ENCODE results near the gene PSKH1.

The PSKH1 gene

GRCh38 chr16:67934306-67935100 lies 41.4 kb downstream of the PSKH1 start:
- Histone ChIP-seq H3K27me3 (ENCODE audit: insufficient read depth, poor library complexity, severe bottlenecking) (no peaks in the 10 kb centered on the region), H3K4me1 (ENCODE audit: insufficient read depth, poor library complexity, severe bottlenecking) (no peaks in the 10 kb centered on the region), H3K36me3 (ENCODE audit: low read depth) (peaks cover 3% of the 10 kb centered on the region), H3K27ac (ENCODE audit: poor library complexity, severe bottlenecking) (no peak overlapping the region), H3K4me3 (ENCODE audit: severe bottlenecking) (peak overlapping the region; percentile 67), H3K9me3 (ENCODE audit: severe bottlenecking) (no peaks in the 10 kb centered on the region)
- ATAC-seq (ENCODE audit: low read depth) = no peak
- no peak for DNase-seq (ENCODE audit: low spot score)
- TF ChIP-seq, protein P1, sequence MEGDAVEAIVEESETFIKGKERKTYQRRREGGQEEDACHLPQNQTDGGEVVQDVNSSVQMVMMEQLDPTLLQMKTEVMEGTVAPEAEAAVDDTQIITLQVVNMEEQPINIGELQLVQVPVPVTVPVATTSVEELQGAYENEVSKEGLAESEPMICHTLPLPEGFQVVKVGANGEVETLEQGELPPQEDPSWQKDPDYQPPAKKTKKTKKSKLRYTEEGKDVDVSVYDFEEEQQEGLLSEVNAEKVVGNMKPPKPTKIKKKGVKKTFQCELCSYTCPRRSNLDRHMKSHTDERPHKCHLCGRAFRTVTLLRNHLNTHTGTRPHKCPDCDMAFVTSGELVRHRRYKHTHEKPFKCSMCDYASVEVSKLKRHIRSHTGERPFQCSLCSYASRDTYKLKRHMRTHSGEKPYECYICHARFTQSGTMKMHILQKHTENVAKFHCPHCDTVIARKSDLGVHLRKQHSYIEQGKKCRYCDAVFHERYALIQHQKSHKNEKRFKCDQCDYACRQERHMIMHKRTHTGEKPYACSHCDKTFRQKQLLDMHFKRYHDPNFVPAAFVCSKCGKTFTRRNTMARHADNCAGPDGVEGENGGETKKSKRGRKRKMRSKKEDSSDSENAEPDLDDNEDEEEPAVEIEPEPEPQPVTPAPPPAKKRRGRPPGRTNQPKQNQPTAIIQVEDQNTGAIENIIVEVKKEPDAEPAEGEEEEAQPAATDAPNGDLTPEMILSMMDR (IDR thresholded peaks at IDR 0.05; ENCODE audit: poor library complexity, severe bottlenecking) = no peak

GRCh38 chr16:67935101-67935401 lies 42.0 kb downstream of the PSKH1 start:
- Histone ChIP-seq H3K27ac (ENCODE audit: poor library complexity, severe bottlenecking) (no peak overlapping the region), H3K4me1 (ENCODE audit: insufficient read depth, poor library complexity, severe bottlenecking) (no peaks in the 10 kb centered on the region), H3K27me3 (ENCODE audit: insufficient read depth, poor library complexity, severe bottlenecking) (no peaks in the 10 kb centered on the region), H3K4me3 (ENCODE audit: severe bottlenecking) (peak overlapping the region; percentile 67), H3K9me3 (ENCODE audit: severe bottlenecking) (no peaks in the 10 kb centered on the region), H3K36me3 (ENCODE audit: low read depth) (no peaks in the 10 kb centered on the region)
- ATAC-seq (ENCODE audit: low read depth) = no peak; the same call in 2 of the 3 replicates
- no peak for DNase-seq (ENCODE audit: low spot score)
- TF ChIP-seq, protein P1 (IDR thresholded peaks at IDR 0.05; ENCODE audit: poor library complexity, severe bottlenecking) = no peak

DNA sequence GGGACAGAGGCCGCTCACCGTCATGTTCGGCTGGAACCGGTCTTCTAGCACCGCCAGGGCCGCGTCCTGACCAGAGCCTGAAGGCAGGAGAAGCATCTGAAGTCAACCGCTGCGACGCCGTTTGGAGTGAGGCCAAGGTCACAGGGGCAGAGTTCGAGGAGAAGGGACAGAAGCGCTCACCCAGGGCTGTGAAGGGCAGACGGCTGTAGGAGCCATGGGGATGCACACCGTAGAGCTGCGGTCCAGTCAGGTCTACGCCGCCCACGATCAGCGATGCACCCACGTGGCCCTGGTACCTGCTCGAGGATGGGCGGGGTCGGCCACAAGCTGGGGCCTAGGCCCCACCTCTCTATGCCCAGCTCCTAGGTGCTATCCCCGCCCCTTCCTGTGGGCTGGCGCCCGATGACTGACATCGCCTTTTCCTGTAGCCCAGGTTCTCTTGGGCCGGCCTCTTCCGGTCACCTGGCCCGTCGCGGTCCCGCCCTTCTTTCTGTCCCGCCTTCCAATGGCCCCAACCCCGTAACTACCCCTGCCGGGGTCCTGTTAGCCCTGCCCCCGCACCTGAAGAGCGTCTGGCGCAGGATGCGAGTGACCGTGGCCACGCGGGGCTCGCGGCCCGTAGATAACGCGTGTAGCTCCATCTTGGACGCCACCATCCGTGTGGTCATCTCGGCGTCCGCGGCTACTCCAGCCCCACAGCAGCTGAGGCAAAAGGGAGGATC lies 42.5 kb downstream of the PSKH1 start:
- DNase-seq (ENCODE audit: low spot score) (peak; percentile 99), ATAC-seq (ENCODE audit: low read depth) (peak; percentile 90)
- H3K4me3 ChIP-seq (ENCODE audit: severe bottlenecking) = peak overlapping the region; percentile 67
- no peaks in the 10 kb centered on the region for H3K27me3 ChIP-seq (ENCODE audit: insufficient read depth, poor library complexity, severe bottlenecking)
- H3K9me3 ChIP-seq (ENCODE audit: severe bottlenecking) = no peaks in the 10 kb centered on the region
- peak overlapping the region; percentile 82 for H3K27ac ChIP-seq (ENCODE audit: poor library complexity, severe bottlenecking)
- H3K36me3 ChIP-seq (ENCODE audit: low read depth) = no peaks in the 10 kb centered on the region
- no peaks in the 10 kb centered on the region for H3K4me1 ChIP-seq (ENCODE audit: insufficient read depth, poor library complexity, severe bottlenecking)
- TF ChIP-seq, protein P1 (IDR thresholded peaks at IDR 0.05; ENCODE audit: poor library complexity, severe bottlenecking) = no peak

DNA sequence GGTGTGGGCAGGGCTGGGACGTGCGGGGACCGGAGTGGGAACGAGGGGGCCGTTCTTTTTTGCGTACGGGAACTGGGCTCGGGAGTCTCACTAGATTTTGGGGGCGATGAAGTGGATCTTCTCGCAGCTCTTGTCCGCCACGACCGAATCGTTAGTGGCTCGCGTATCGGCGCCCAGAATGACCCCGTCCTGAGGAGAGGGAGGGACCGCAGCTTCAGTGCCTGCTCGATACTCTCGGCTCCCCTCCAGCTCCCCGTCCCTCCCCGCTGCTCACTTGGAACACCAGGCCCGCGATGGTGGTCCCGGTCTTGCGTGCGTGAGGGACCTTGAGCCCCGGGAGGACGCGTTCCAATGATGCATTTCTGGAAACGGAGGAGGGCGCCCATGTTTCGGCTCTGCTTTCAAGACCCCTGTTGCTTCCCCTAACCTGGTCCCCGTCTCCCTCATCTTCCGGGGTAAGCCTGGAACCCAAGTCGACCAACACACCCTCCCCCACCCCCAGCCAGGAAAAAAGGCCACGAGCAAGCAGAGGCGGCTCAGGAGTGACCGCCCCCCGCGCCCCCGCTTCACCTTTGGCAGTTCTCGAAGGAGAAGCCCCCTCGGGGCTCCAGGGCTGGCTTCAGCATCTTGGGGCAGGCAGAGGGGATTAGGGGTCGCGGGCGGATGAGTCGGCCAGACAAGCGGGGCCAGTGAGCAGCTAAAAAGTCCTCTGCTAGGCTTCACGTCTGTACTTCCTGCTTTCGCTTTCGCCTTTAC lies 43.2 kb downstream of the PSKH1 start, which contains the start of gene PSMB10:
PSMB10 (minus strand) TSS at position 727 of the 756 bp plus-strand sequence; CDS start at position 626, 101 bp downstream.
- TF ChIP-seq, protein P1 (IDR thresholded peaks at IDR 0.05; ENCODE audit: poor library complexity, severe bottlenecking) = no peak
- no peaks in the 10 kb centered on the region for H3K4me1 ChIP-seq (ENCODE audit: insufficient read depth, poor library complexity, severe bottlenecking)
- H3K4me3 ChIP-seq (ENCODE audit: severe bottlenecking) = peak within 1 kb of the TSS; percentile 67
- H3K36me3 ChIP-seq (ENCODE audit: low read depth) = peaks cover 4% of the 10 kb centered on the region; the same call in 1 of the 2 replicates
- H3K27me3 ChIP-seq (ENCODE audit: insufficient read depth, poor library complexity, severe bottlenecking) = no peaks in the 10 kb centered on the region
- H3K27ac ChIP-seq (ENCODE audit: poor library complexity, severe bottlenecking) = peak within 1 kb of the TSS; percentile 82
- no peaks in the 10 kb centered on the region for H3K9me3 ChIP-seq (ENCODE audit: severe bottlenecking)
- ATAC-seq (ENCODE audit: low read depth) = peak; percentile 18
- peak; percentile 66 for DNase-seq (ENCODE audit: low spot score)
